OCI-LY3 (cell line): ENCODE results near the gene SFMBT1.
"Not testable (repeated sequence)": the region's sequence is repeated elsewhere in the genome, so short reads cannot be mapped to it uniquely, and the experiment has no call there.

Experiments used
- H2AFZ ChIP-seq: fragments of 200-600, 300-600 bp; shearing (Covaris generic); 2 replicates; pipeline ENCODE4 v1.6.0; 2014; ENCODE audit warnings: antibody characterized with exemption, low read depth, low read length
- H3K27ac ChIP-seq: fragments of 200-600, 300-600 bp; sonication (generic); 2 replicates; pipeline ENCODE4 v1.5.1; 2014; ENCODE audit warnings: mild to moderate bottlenecking, low read length, moderate library complexity, mixed read lengths
- H3K27me3 ChIP-seq: fragments of 200-600, 300-600 bp; sonication (generic); 2 replicates; pipeline ENCODE4 v1.6.1; 2014; ENCODE audit warnings: low read depth, low read length, mixed read lengths
- H3K36me3 ChIP-seq: fragments of 200-600, 300-600 bp; sonication (generic); replicated peaks from 2 replicates; pipeline ENCODE3; 2014; ENCODE audit warnings: low read depth, low read length, mixed read lengths
- H3K4me1 ChIP-seq: fragments of 300-600, 200-600 bp; sonication (generic); 2 replicates; pipeline ENCODE4 v1.6.1; 2014; ENCODE audit warnings: low read length, mixed read lengths
- H3K4me2 ChIP-seq: fragments of 200-600, 300-600 bp; sonication (generic); 2 replicates; pipeline ENCODE4 v1.6.1; 2014; ENCODE audit warnings: low read length, mixed read lengths
- H3K4me3 ChIP-seq: fragments of 300-600, 200-600 bp; sonication (generic); 2 replicates; pipeline ENCODE4 v1.5.1; 2014; ENCODE audit warnings: antibody characterized with exemption, mild to moderate bottlenecking, low read length, moderate library complexity
- H3K79me2 ChIP-seq: fragments of 300-600, 200-600 bp; shearing (Covaris generic); 2 replicates; pipeline ENCODE4 v1.6.1; 2014; ENCODE audit warnings: mild to moderate bottlenecking, low read length, mixed read lengths
- H3K9ac ChIP-seq: fragments of 300-600, 200-600 bp; shearing (Covaris generic); 2 replicates; pipeline ENCODE4 v1.6.0; 2014; ENCODE audit warnings: mild to moderate bottlenecking, low read length, moderate library complexity
- H3K9me3 ChIP-seq: fragments of 200-600, 300-600 bp; shearing (Covaris generic); 2 replicates; pipeline ENCODE4 v1.6.1; 2014; ENCODE audit warnings: low read length, mixed read lengths; ENCODE audit not compliant: insufficient read depth
- H4K20me1 ChIP-seq: fragments of 200-600, 300-600 bp; sonication (generic); 2 replicates; pipeline ENCODE4 v1.6.1; 2016; ENCODE audit warnings: low read length, mixed read lengths; ENCODE audit not compliant: insufficient read depth
- EZH2phosphoT487 ChIP-seq: fragments of 200-600 bp; shearing (Covaris generic); IDR thresholded peaks from 2 replicates; pipeline ENCODE4 v1.6.1; 2018; ENCODE audit warnings: antibody characterized with exemption, mixed run types, low read depth
- TF ChIP-seq, protein P1 (sequence below): fragments of 200-600, 300-600 bp; sonication (generic); IDR thresholded peaks from 2 replicates; pipeline ENCODE4 v1.5.1; 2014; ENCODE audit warnings: antibody characterized with exemption, low read length, low read depth

SFMBT1 gene

DNA sequence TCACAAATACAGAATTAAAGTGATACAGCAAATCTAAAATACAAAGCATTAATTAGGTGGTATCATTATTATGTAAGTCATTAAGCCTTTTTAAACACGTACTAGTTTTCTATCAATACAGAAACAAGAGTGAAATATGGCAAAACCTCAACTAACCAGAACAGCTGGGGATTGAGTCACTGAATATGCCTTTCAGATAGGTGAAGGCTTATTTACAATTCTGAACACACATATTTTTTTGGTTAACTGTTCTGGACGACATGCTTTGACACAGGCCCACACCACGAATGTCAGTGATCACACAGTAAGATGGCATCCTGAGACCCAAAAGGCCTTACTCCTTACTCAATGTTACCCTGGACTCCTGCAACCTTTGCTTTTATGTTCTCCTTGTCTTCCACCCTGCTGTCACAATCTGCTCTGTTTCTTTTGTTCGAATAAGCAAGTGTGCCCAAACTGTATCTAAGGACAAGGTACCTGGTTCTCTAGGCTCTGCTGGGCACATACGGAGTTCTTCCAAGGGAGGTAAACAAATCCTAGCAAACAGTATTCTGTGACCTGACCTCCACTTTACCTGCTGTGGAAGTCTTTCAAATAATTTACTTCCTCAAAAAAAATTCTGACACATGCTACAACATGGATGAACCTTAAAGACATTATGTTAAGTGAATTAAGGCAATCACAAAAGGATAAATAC lies 7.0 kb downstream of the SFMBT1 start:
- H3K4me2 ChIP-seq = no peak overlapping the region

DNA sequence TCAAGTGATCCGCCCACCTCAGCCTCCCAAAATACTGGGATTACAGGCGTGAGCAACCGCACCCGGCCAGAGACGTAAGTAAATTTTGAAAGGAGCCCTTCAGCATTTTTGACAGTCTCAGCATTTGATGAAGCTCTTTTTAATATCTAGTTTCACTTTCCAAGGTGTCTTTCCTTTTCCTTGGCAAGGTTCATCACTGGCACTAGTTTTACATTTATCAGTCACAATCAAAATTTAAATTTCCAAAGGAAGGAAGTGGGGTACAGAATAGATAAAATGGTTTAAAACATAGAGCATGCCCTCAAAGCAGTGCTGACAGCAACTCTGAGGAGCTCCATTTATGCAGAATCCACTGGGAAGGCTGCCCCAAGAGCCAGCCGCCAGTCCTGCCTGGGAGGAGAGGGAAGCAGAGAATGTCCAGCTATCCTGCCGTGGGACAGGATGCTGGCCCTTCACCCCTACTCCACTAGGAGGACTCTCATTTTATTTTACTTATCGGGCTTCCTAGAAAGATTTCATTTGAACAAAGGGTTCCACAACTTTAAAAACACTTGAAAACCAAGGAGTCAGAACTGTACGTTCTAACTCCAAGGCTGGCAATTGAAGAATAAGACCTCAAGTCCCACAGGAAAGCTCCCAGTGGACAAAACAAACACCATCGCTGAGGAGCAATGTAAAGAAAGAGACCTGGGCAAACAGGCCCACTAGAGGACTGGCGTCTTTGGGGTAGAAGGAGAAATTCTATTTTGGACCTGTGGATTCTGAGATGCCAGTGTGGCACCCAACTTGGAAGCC lies 9.9 kb downstream of the SFMBT1 start:
- H3K27ac ChIP-seq = no peak overlapping the region
- H3K9me3 ChIP-seq = no peaks in the 10 kb centered on the region
- no peaks in the 10 kb centered on the region for H4K20me1 ChIP-seq
- H3K4me2 ChIP-seq = no peak overlapping the region
- no peak overlapping the region for H2AFZ ChIP-seq
- TF ChIP-seq EZH2phosphoT487 = no peak
- TF ChIP-seq, protein P1, sequence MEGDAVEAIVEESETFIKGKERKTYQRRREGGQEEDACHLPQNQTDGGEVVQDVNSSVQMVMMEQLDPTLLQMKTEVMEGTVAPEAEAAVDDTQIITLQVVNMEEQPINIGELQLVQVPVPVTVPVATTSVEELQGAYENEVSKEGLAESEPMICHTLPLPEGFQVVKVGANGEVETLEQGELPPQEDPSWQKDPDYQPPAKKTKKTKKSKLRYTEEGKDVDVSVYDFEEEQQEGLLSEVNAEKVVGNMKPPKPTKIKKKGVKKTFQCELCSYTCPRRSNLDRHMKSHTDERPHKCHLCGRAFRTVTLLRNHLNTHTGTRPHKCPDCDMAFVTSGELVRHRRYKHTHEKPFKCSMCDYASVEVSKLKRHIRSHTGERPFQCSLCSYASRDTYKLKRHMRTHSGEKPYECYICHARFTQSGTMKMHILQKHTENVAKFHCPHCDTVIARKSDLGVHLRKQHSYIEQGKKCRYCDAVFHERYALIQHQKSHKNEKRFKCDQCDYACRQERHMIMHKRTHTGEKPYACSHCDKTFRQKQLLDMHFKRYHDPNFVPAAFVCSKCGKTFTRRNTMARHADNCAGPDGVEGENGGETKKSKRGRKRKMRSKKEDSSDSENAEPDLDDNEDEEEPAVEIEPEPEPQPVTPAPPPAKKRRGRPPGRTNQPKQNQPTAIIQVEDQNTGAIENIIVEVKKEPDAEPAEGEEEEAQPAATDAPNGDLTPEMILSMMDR = no peak
- H3K27me3 ChIP-seq = no peaks in the 10 kb centered on the region
- no peak overlapping the region for H3K4me3 ChIP-seq
- no peak overlapping the region for H3K9ac ChIP-seq
- peaks cover 10% of the 10 kb centered on the region for H3K4me1 ChIP-seq
- no peaks in the 10 kb centered on the region for H3K36me3 ChIP-seq
- H3K79me2 ChIP-seq = peaks cover 31% of the 10 kb centered on the region

More for the DNA sequence above, 7.0 kb downstream of the SFMBT1 start:
- no peaks in the 10 kb centered on the region for H3K9me3 ChIP-seq
- H3K79me2 ChIP-seq = peaks cover 45% of the 10 kb centered on the region
- no peaks in the 10 kb centered on the region for H4K20me1 ChIP-seq
- H3K4me3 ChIP-seq = no peak overlapping the region
- no peaks in the 10 kb centered on the region for H3K27me3 ChIP-seq
- H3K4me1 ChIP-seq = peaks cover 16% of the 10 kb centered on the region
- no peaks in the 10 kb centered on the region for H3K36me3 ChIP-seq
- H2AFZ ChIP-seq = no peak overlapping the region
- TF ChIP-seq, protein P1 = no peak
- no peak for TF ChIP-seq EZH2phosphoT487
- no peak overlapping the region for H3K27ac ChIP-seq
- no peak overlapping the region for H3K9ac ChIP-seq

DNA sequence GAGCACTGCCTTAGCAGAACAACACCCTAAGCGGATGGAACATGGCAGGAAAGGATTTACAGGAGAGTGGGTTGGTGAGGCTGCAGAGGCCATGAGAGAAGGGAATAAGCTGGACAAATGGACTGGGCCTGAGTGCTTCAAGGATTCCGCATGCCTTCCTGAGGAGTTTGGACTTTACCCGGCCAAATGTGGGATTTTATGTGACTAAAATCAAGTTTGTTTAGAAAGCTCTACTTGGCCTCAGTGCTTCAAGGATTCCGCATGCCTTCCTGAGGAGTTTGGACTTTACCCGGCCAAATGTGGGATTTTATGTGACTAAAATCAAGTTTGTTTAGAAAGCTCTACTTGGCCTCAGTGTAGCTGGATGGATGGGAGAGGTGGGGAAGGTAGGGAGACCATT lies 10.9 kb downstream of the SFMBT1 start:
- not testable (repeated sequence) for H3K9ac ChIP-seq, H4K20me1 ChIP-seq, H3K4me1 ChIP-seq, H3K27me3 ChIP-seq, H3K4me3 ChIP-seq, H2AFZ ChIP-seq, H3K27ac ChIP-seq, H3K9me3 ChIP-seq, H3K4me2 ChIP-seq, H3K36me3 ChIP-seq
- peaks cover 27% of the 10 kb centered on the region for H3K79me2 ChIP-seq

DNA sequence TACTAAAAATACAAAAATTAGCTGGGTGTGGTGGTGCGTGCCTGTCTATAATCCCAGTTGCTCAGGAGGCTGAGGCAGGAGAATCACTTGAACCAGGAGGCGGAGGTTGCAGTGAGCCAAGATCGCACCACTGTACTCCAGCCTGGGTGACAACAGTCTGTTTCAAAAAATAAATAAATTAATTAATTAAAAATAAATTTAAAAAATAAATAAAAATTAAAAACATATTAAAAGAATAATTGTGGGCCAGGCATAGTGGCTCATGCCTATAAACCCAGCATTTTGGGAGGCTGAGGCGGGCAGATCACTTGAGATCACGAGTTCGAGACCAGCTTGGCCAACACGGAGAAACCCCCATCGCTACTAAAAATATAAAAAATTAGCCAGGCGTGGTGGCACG lies 11.5 kb downstream of the SFMBT1 start:
- peaks cover 27% of the 10 kb centered on the region for H3K79me2 ChIP-seq
- not testable (repeated sequence) for H4K20me1 ChIP-seq, H3K36me3 ChIP-seq, H3K4me3 ChIP-seq, H3K4me1 ChIP-seq, H2AFZ ChIP-seq, H3K9ac ChIP-seq, H3K4me2 ChIP-seq, H3K27me3 ChIP-seq, H3K9me3 ChIP-seq, H3K27ac ChIP-seq

DNA sequence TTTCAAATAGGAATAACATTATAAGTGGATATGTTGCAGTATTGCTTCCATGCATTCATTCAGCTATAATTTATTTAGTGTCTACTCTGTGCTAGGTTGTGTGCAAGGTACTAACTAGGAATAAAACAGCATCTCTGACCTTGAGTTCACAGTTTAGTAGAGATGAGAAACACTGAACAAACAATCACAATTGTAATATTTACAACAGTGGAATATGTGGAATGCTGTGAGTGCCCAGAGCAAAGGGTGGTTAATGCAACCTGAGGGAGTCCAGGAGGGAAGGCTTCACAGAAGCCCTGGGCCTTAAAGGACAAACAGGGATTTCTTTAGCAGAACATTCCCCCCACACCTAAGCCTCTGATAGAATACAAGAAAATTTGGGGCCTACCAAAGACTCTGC lies 13.3 kb downstream of the SFMBT1 start:
- H3K4me2 ChIP-seq = no peak overlapping the region
- no peak overlapping the region for H3K9ac ChIP-seq
- H3K79me2 ChIP-seq = peaks cover 27% of the 10 kb centered on the region

More for the DNA sequence above, 13.3 kb downstream of the SFMBT1 start:
- H3K4me3 ChIP-seq = no peak overlapping the region
- no peak overlapping the region for H2AFZ ChIP-seq
- TF ChIP-seq EZH2phosphoT487 = no peak
- TF ChIP-seq, protein P1 = no peak
- H3K36me3 ChIP-seq = no peaks in the 10 kb centered on the region
- no peak overlapping the region for H3K27ac ChIP-seq
- no peaks in the 10 kb centered on the region for H3K9me3 ChIP-seq
- no peaks in the 10 kb centered on the region for H3K27me3 ChIP-seq
- H4K20me1 ChIP-seq = 0 out of 2 replicates have a peak, but pooled peaks cover 1% of the 10 kb centered on the region
- H3K4me1 ChIP-seq = peaks cover 5% of the 10 kb centered on the region
